Lower leg skin (tissue), 3 donors: ENCODE measurements around the gene IDH3B.

Source experiments
- POLR2A ChIP-seq, 2 donors: fragments of 450-650 bp; IDR thresholded peaks; one replicate each; pipeline ENCODE4 v1.6.1; 2016 to 2017; ENCODE audit warnings: antibody characterized with exemption in 2 of 2, mild to moderate bottlenecking in 1 of 2, moderate library complexity in 1 of 2
- TF ChIP-seq, protein P1 (sequence below), 3 donors: fragments of 450-650 bp; IDR thresholded peaks; one replicate each; pipeline ENCODE4 v1.5.1; 2016; ENCODE audit warnings: antibody characterized with exemption in 3 of 3, mild to moderate bottlenecking in 3 of 3, moderate library complexity in 2 of 3

DNA sequence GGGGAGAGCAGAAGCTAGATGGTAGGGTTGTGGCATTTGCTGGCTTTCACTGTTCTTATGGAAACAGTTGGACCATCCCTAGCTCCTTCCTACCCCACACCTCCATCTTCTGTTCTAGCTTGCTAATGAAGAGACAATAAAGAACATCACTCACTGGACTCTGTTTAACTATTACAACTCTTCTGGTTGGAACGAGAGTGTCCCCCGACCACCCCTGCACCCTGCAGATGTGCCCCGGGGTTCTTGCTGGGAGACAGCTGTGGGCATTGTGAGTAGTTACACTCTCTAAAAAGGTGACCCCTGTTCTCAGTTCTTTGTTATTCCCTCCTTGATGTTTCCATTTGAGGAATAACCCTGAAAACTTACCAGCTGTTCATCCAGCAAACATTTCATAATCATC is 51.9 kb downstream of the IDH3B start:
- TF ChIP-seq, protein P1, sequence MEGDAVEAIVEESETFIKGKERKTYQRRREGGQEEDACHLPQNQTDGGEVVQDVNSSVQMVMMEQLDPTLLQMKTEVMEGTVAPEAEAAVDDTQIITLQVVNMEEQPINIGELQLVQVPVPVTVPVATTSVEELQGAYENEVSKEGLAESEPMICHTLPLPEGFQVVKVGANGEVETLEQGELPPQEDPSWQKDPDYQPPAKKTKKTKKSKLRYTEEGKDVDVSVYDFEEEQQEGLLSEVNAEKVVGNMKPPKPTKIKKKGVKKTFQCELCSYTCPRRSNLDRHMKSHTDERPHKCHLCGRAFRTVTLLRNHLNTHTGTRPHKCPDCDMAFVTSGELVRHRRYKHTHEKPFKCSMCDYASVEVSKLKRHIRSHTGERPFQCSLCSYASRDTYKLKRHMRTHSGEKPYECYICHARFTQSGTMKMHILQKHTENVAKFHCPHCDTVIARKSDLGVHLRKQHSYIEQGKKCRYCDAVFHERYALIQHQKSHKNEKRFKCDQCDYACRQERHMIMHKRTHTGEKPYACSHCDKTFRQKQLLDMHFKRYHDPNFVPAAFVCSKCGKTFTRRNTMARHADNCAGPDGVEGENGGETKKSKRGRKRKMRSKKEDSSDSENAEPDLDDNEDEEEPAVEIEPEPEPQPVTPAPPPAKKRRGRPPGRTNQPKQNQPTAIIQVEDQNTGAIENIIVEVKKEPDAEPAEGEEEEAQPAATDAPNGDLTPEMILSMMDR (IDR thresholded peaks at IDR 0.05) = no peak
- TF ChIP-seq POLR2A (IDR thresholded peaks at IDR 0.05) = no peak
